HepG2 (cell line): ENCODE data around the gene ZG16. TPM values are rescaled to one million over a fixed set of nuclear protein-coding genes. Genes with fewer than 3 reads are reported as not detected.
A peak's percentile ranks its signal among the peaks of the same experiment; 100 is the strongest.

Experiments used
- AHR ChIP-seq: IDR thresholded peaks from 2 replicates; pipeline ENCODE4 v1.6.1; 2018; ENCODE audit warnings: missing genetic modification reagents, missing compliant biosample characterization
- ARNT2 ChIP-seq: sonication (generic); formaldehyde crosslinking; IDR thresholded peaks from 2 replicates; pipeline ENCODE4 v1.8.0; 2022; ENCODE audit warnings: mild to moderate bottlenecking, low read depth, missing genetic modification reagents, moderate library complexity
- ATF7-NPFF ChIP-seq: sonication (generic); formaldehyde crosslinking; IDR thresholded peaks from 2 replicates; pipeline ENCODE4 v1.8.1; 2023; ENCODE audit warnings: mild to moderate bottlenecking, low read depth, missing genetic modification reagents, moderate library complexity
- CBX2 ChIP-seq, 2 experiments: fragments of 200-600 bp in 1 of 2; sonication (generic); formaldehyde crosslinking in 1 of 2; IDR thresholded peaks; 2 replicates each; pipeline versions ENCODE4 v1.7.0 to v1.8.1; 2018 to 2022; ENCODE audit warnings: low read depth in 2 of 2, low read length in 1 of 2, mild to moderate bottlenecking in 1 of 2, missing genetic modification reagents in 1 of 2
- CTCF ChIP-seq: sonication (generic); formaldehyde crosslinking; IDR thresholded peaks from 2 replicates; pipeline ENCODE4 v1.5.0; 2020; ENCODE audit warnings: mild to moderate bottlenecking, missing genetic modification reagents, moderate library complexity
- ESRRA ChIP-seq: sonication (generic); formaldehyde crosslinking; IDR thresholded peaks from 2 replicates; pipeline ENCODE4 v1.5.1; 2020; ENCODE audit warnings: mild to moderate bottlenecking, low read depth, missing genetic modification reagents
- FOXA1 ChIP-seq, 2 experiments: fragments of 450-650 bp in 1 of 2; sonication (generic) in 1 of 2; formaldehyde crosslinking in 1 of 2; IDR thresholded peaks; 2 replicates each; pipeline versions ENCODE4 v1.4.0 to v1.6.1; 2016 to 2020; ENCODE audit warnings: missing genetic modification reagents in 1 of 2
- GABPB1 ChIP-seq: IDR thresholded peaks from 2 replicates; pipeline ENCODE4 v1.6.1; 2016; ENCODE audit warnings: mild to moderate bottlenecking, missing genetic modification reagents, moderate library complexity, missing compliant biosample characterization
- GATAD2A ChIP-seq: IDR thresholded peaks from 2 replicates; pipeline ENCODE4 v1.6.1; 2016
- IKZF4 ChIP-seq: sonication (generic); formaldehyde crosslinking; IDR thresholded peaks from 2 replicates; pipeline ENCODE4 v1.5.1; 2020; ENCODE audit warnings: borderline replicate concordance, mild to moderate bottlenecking, low read depth, missing genetic modification reagents; ENCODE audit errors: not compliant biosample characterization
- MEIS1 ChIP-seq: sonication (generic); formaldehyde crosslinking; IDR thresholded peaks from 2 replicates; pipeline ENCODE4 v1.9.0; 2021; ENCODE audit warnings: mild to moderate bottlenecking, missing genetic modification reagents, moderate library complexity, borderline replicate concordance
- PITX1 ChIP-seq: sonication (generic); formaldehyde crosslinking; IDR thresholded peaks from 2 replicates; pipeline ENCODE4 v1.5.1; 2020; ENCODE audit warnings: mild to moderate bottlenecking, missing genetic modification reagents
- RCOR2 ChIP-seq: IDR thresholded peaks from 2 replicates; pipeline ENCODE4 v1.6.1; 2016; ENCODE audit warnings: missing biosample characterization, missing genetic modification reagents
- RFX1 ChIP-seq: fragments of 450-650 bp; IDR thresholded peaks from 2 replicates; pipeline ENCODE4 v1.6.1; 2017
- SAFB2 ChIP-seq: sonication (generic); formaldehyde crosslinking; IDR thresholded peaks from 2 replicates; pipeline ENCODE4 v1.5.1; 2020; ENCODE audit warnings: missing genetic modification reagents, low read depth, mild to moderate bottlenecking, borderline replicate concordance
- SALL2 ChIP-seq: sonication (generic); formaldehyde crosslinking; IDR thresholded peaks from 2 replicates; pipeline ENCODE4 v1.8.1; 2023; ENCODE audit warnings: mild to moderate bottlenecking, missing genetic modification reagents, inconsistent platforms
- ZFYVE20 ChIP-seq: sonication (generic); formaldehyde crosslinking; IDR thresholded peaks from 2 replicates; pipeline ENCODE4 v1.8.0; 2023; ENCODE audit warnings: low read depth, mild to moderate bottlenecking, moderate library complexity, missing genetic modification reagents, borderline replicate concordance
- ZNF546 ChIP-seq: sonication (generic); formaldehyde crosslinking; conservative IDR thresholded peaks from 2 replicates; pipeline ENCODE4 v1.8.1; 2023; ENCODE audit warnings: mild to moderate bottlenecking, missing genetic modification reagents
- ZNF746 ChIP-seq: sonication (generic); formaldehyde crosslinking; IDR thresholded peaks from 2 replicates; pipeline ENCODE4 v1.8.0; 2022; ENCODE audit warnings: mild to moderate bottlenecking, missing genetic modification reagents
- ZNF761 ChIP-seq: sonication (generic); formaldehyde crosslinking; conservative IDR thresholded peaks from 2 replicates; pipeline ENCODE4 v1.4.0; 2020; ENCODE audit warnings: mild to moderate bottlenecking, missing genetic modification reagents
- ZSCAN29 ChIP-seq: sonication (generic); formaldehyde crosslinking; conservative IDR thresholded peaks from 2 replicates; pipeline ENCODE4 v1.4.0; 2020; ENCODE audit warnings: mild to moderate bottlenecking, missing genetic modification reagents
- ZXDC ChIP-seq: sonication (generic); formaldehyde crosslinking; IDR thresholded peaks from 2 replicates; pipeline ENCODE4 v1.5.0; 2020; ENCODE audit warnings: mild to moderate bottlenecking, missing genetic modification reagents
- polyA plus RNA-seq, 8 experiments: library from polyadenylated mRNA; depleted of rRNA in 3 of 8; stranded (reverse) in 7 of 8; unstranded in 1 of 8; fragments of >200 nt; fragmentation: Illumina TruSeq in 4 of 8; extraction: Trizol in 4 of 8; gene quantifications; 2 replicates each; pipeline versions ENCODE4 v1.2.1 to v1.2.3, GENCODE V29; 2011 to 2016; ENCODE audit warnings: low read depth in 4 of 8, missing spikeins in 1 of 8, mixed read lengths in 1 of 8; ENCODE audit not compliant: insufficient read depth in 1 of 8
- total RNA-seq, 5 experiments: library from RNA; depleted of rRNA; stranded (reverse); fragments of >200 nt; fragmentation: Illumina TruSeq; extraction: Trizol; gene quantifications; 2 replicates each; pipeline ENCODE4 v1.2.3, GENCODE V29; 2016; ENCODE audit warnings: low read depth in 1 of 5

The ZG16 gene
- total and polyA plus RNA-seq, 2 of the 13 experiments (the other 11 are each of a cell fraction or from before 2014, with no cell fraction given) = 0.04 to 0.07 TPM

- TF ChIP-seq IKZF4 (CRISPR knock-in tag) (peak; percentile 68), FOXA1 (IDR thresholded peaks at IDR 0.05) (peak; percentile 88), FOXA1 (CRISPR knock-in tag; IDR thresholded peaks at IDR 0.05) (peak; percentile 99), CTCF (CRISPR knock-in tag) (peak; percentile 50), RFX1 (no peak), ZSCAN29 (CRISPR knock-in tag) (peak; percentile 98), MEIS1 (peak; percentile 100), RCOR2 (peak; percentile 92), ZNF546 (CRISPR knock-in tag) (0 out of 2 replicates have a peak, but pooled peaks have one; percentile 38), AHR (0 out of 2 replicates have a peak, but pooled peaks have one; percentile 65), ATF7-NPFF (CRISPR knock-in tag) (peak; percentile 86), CBX2 (IDR thresholded peaks at IDR 0.05; ENCODE audit: low read depth, low read length) (no peak), CBX2 (CRISPR knock-in tag; IDR thresholded peaks at IDR 0.05; ENCODE audit: low read depth) (0 out of 2 replicates have a peak, but pooled peaks have one; percentile 45), PITX1 (CRISPR knock-in tag) (peak; percentile 98), GABPB1 (peak; percentile 65), ZXDC (CRISPR knock-in tag) (no peak), SAFB2 (CRISPR knock-in tag) (no peak; the same call in 1 of the 2 replicates), ZFYVE20 (CRISPR knock-in tag) (no peak), GATAD2A (CRISPR knock-in tag) (peak; percentile 99), ARNT2 (peak; percentile 89; the same call in 1 of the 2 replicates), ESRRA (peak; percentile 87; the same call in 1 of the 2 replicates), SALL2 (CRISPR knock-in tag) (peak; percentile 80; the same call in 1 of the 2 replicates), ZNF761 (CRISPR knock-in tag) (peak; percentile 77; the same call in 1 of the 2 replicates), ZNF746 (CRISPR knock-in tag) (peak; percentile 94)
Observed at GRCh38 chr16:29765167-29766032, 12.7 kb upstream of the ZG16 start (continued).
